ENCODE data around the gene F13A1. TPM values are rescaled to one million over a fixed set of nuclear protein-coding genes. Genes with fewer than 3 reads are reported as not detected.

Gene F13A1
- polyA plus RNA-seq, 2 of the 4 experiments (the other 2 are of a cell fraction) = not detected

DNA sequence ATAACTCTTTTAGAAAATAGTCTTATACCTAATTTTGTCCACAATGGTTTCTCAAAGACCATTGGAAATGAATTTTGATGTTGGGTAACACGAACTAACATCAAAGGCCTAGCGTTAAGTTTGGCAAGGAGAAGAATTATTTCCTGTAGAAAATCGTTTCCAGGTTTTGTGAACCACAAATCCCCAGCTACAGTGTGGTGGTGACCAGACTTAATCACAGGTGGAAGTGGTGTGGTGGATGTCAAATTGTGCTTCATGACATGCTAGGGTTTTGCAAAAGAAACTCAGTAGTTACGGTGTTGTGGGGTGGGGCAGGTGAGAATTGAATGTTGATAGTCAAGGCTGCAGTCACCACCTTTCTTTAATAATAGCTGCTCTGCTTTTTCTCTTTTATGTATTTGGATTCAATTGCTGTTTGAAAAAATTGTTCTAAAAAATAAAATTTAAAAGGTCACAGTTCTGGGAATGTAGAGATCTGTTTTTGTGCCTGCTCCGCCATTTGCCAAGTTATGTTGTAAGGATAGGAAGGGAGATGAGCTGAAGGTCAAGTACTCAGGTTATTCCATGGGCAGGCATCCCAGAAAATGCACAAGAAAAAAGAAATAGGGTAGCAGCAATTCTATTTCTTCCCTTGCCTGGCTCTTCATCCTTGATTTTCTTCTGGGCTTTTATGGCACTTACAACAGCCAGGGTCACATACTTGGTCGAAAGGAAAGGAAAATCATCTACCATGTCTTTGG lies 83.6 kb downstream of the F13A1 start (continued):
- TF ChIP-seq, protein P1, sequence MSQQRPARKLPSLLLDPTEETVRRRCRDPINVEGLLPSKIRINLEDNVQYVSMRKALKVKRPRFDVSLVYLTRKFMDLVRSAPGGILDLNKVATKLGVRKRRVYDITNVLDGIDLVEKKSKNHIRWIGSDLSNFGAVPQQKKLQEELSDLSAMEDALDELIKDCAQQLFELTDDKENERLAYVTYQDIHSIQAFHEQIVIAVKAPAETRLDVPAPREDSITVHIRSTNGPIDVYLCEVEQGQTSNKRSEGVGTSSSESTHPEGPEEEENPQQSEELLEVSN (IDR thresholded peaks at IDR 0.05; ENCODE audit: borderline replicate concordance, low read depth) = no peak
- no peak for TF ChIP-seq HEYL (CRISPR knock-in tag; IDR thresholded peaks at IDR 0.05)
- TF ChIP-seq, protein P2, sequence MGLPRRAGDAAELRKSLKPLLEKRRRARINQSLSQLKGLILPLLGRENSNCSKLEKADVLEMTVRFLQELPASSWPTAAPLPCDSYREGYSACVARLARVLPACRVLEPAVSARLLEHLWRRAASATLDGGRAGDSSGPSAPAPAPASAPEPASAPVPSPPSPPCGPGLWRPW (IDR thresholded peaks at IDR 0.05) = no peak

DNA sequence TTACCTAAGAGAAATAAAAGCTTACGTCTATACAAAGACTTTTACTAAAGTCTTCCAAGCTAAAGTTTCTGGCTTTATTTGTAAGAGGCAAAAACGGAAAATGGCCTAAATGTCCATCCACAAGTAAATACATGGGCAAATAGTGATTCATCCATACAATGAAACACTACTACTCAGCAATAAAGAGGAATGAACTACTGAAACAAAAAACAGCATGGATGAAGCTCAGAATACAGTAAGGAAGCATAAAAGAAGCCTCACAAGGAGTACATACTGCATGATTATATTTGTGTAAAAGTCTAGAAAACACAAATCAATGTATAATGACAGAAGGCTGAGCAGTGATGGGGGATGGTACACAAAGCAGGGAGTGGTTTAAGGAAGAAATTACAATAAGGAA lies 84.7 kb downstream of the F13A1 start:
- Histone ChIP-seq H3K4me1 (no peaks in the 10 kb centered on the region), H3K4me3 (no peak overlapping the region), H3K4me2 (no peak overlapping the region), H3K9me3 (no peaks in the 10 kb centered on the region), H3K27ac (no peak overlapping the region)
- ChIA-PET POLR2A (no interaction called here), CTCF (no interaction called here)
- DNase-seq (ENCODE audit: low read depth in 1 of 2, low spot score in 1 of 2) (no peak), FAIRE-seq (no peak), ATAC-seq (no peak)
- 35% methylated on average over 2 of the region's 2 CpGs for WGBS (ENCODE audit: missing lambda C conversion rate)
- TF ChIP-seq CHD4 (IDR thresholded peaks at IDR 0.05; ENCODE audit: borderline replicate concordance) = no peak
- no peak for TF ChIP-seq FOXS1 (CRISPR knock-in tag; IDR thresholded peaks at IDR 0.05)
- no peak for TF ChIP-seq RNF2 (IDR thresholded peaks at IDR 0.05; ENCODE audit: borderline replicate concordance, low read depth)
- TF ChIP-seq CBX2 (IDR thresholded peaks at IDR 0.05; ENCODE audit: borderline replicate concordance, low read depth) = no peak
- TF ChIP-seq TP53 (CRISPR knock-in tag; IDR thresholded peaks at IDR 0.05) = no peak
- TF ChIP-seq HOXA7 (CRISPR knock-in tag; IDR thresholded peaks at IDR 0.05) = no peak
- TF ChIP-seq, protein P3, sequence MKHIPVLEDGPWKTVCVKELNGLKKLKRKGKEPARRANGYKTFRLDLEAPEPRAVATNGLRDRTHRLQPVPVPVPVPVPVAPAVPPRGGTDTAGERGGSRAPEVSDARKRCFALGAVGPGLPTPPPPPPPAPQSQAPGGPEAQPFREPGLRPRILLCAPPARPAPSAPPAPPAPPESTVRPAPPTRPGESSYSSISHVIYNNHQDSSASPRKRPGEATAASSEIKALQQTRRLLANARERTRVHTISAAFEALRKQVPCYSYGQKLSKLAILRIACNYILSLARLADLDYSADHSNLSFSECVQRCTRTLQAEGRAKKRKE (CRISPR knock-in tag; IDR thresholded peaks at IDR 0.05; ENCODE audit: low read depth) = no peak
- TF ChIP-seq MYC (IDR thresholded peaks at IDR 0.05; ENCODE audit: borderline replicate concordance, low read length) = no peak
- no peak for TF ChIP-seq RAD21 (conservative IDR thresholded peaks at IDR 0.05 in 1 of 2, IDR thresholded peaks at IDR 0.05 in 1 of 2)
- TF ChIP-seq CEBPB (IDR thresholded peaks at IDR 0.05) = no peak
- TF ChIP-seq EHF (CRISPR knock-in tag; IDR thresholded peaks at IDR 0.05) = no peak

DNA sequence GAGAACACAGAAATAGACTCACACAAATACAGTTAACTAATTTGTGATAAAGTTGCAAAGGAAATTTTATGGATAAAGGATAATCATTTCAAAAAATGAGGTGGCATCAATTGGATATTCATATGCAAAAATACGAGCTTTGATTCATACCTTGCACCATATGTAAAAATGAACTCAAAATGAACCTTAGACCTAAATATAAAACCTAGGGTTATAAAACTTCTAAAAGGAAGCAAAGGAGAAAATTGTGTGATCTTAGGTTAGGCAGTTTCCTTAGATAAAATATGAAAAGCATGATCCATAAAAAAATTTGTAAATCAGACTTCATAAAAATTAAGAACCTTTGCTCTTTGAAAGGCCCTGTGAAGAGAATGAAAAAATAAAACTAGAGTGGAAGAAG lies 85.5 kb downstream of the F13A1 start:
- ATAC-seq (no peak), DNase-seq (ENCODE audit: low read depth in 1 of 2, low spot score in 1 of 2) (no peak), FAIRE-seq (no peak)
- POLR2A ChIA-PET = no interaction called here
- H3K4me3 ChIP-seq = no peak overlapping the region
- no peak overlapping the region for H3K4me2 ChIP-seq
- no peaks in the 10 kb centered on the region for H3K9me3 ChIP-seq
- WGBS (ENCODE audit: missing lambda C conversion rate) = 0% methylated on average over 1 of the region's 1 CpG
- TF ChIP-seq MYC (IDR thresholded peaks at IDR 0.05; ENCODE audit: borderline replicate concordance, low read length) (no peak), FOXS1 (CRISPR knock-in tag; IDR thresholded peaks at IDR 0.05) (no peak), RFX5 (IDR thresholded peaks at IDR 0.05) (no peak), ZSCAN20 (CRISPR knock-in tag; IDR thresholded peaks at IDR 0.05) (no peak), TP53 (CRISPR knock-in tag; IDR thresholded peaks at IDR 0.05) (no peak), ZNF302 (CRISPR knock-in tag; IDR thresholded peaks at IDR 0.05) (no peak)
- TF ChIP-seq, protein P4, sequence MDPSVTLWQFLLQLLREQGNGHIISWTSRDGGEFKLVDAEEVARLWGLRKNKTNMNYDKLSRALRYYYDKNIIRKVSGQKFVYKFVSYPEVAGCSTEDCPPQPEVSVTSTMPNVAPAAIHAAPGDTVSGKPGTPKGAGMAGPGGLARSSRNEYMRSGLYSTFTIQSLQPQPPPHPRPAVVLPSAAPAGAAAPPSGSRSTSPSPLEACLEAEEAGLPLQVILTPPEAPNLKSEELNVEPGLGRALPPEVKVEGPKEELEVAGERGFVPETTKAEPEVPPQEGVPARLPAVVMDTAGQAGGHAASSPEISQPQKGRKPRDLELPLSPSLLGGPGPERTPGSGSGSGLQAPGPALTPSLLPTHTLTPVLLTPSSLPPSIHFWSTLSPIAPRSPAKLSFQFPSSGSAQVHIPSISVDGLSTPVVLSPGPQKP (IDR thresholded peaks at IDR 0.05; ENCODE audit: low read depth, low read length) = no peak
- CTCF ChIA-PET = no interaction called here
- no peaks in the 10 kb centered on the region for H3K4me1 ChIP-seq
- H3K27ac ChIP-seq = no peak overlapping the region
